Right lobe of liver (tissue), 6 donors: Measurements from ENCODE around the gene POU6F1. TPM values are rescaled to one million over a fixed set of nuclear protein-coding genes. Genes with fewer than 3 reads are reported as not detected.
"Not testable (repeated sequence)": the region's sequence is repeated elsewhere in the genome, so short reads cannot be mapped to it uniquely, and the experiment has no call there.

Source experiments
- ATAC-seq, 4 donors: fragments of 200-7000 bp; cut with Tn5 transposase; one replicate each; pipeline ENCODE4 v1.9.1; 2020; ENCODE audit warnings: mild to moderate bottlenecking in 4 of 4, moderate library complexity in 4 of 4
- DNase-seq, 3 donors: peaks; one replicate each; pipeline ENCODE4 v3.0.0-alpha.2; 2020
- H3K27ac ChIP-seq, 3 donors: fragments of 200-600 bp; one replicate each; pipeline ENCODE4 v1.8.0; 2022
- H3K27me3 ChIP-seq, 2 donors: fragments of 200-600 bp; one replicate each; pipeline ENCODE4 v1.8.0; 2022
- H3K36me3 ChIP-seq, 4 donors: fragments of 200-600 bp; sonication (generic) in 1 of 4; one replicate each; pipeline versions ENCODE4 v1.5.1 to v1.8.0; 2017 to 2022; ENCODE audit warnings: control low read depth in 1 of 4
- H3K4me1 ChIP-seq, 4 donors: fragments of 200-600 bp; sonication (generic) in 1 of 4; one replicate each; pipeline versions ENCODE4 v1.5.1 to v1.8.0; 2017 to 2022; ENCODE audit warnings: control low read depth in 1 of 4
- H3K4me3 ChIP-seq, 3 donors: fragments of 200-600 bp; one replicate each; pipeline ENCODE4 v1.8.0; 2022
- H3K9me3 ChIP-seq, 4 donors: fragments of 200-600 bp; sonication (generic) in 1 of 4; one replicate each; pipeline versions ENCODE4 v1.5.1 to v1.8.0; 2017 to 2022; ENCODE audit warnings: control low read depth in 1 of 4
- POLR2A ChIP-seq: fragments of 450-650 bp; IDR thresholded peaks from one replicate; pipeline ENCODE4 v1.6.1; 2017; ENCODE audit warnings: antibody characterized with exemption, mild to moderate bottlenecking
- WGBS: methylation state at CpG from one replicate; pipeline ENCODE4 v1.1.6; 2018; ENCODE audit warnings: low coverage, low lambda C conversion rate; ENCODE audit not compliant: insufficient coverage; ENCODE audit errors: missing lambda C conversion rate; 5-methylcytosine and 5-hydroxymethylcytosine counted together
- intact Hi-C, 2 donors: fragments of 100-400 bp; cut with DNase I; formaldehyde crosslinking; loops; one replicate each; pipeline versions ENCODE4 v1.11.2 to v1.14.1; 2022
- total RNA-seq, 6 experiments: library from RNA; depleted of rRNA in 2 of 6; stranded (reverse); fragments of >200 nt in 2 of 6; fragmentation: NEBNext Ultra II Directional in 3 of 6; extraction: Animal tissue kit (Norgen Biotek cat#: 25700) in 3 of 6; gene quantifications; one replicate each; pipeline versions ENCODE4 v1.1.0 to v1.2.4, GENCODE V29; 2016 to 2023
- TF ChIP-seq, protein P1 (sequence below), 4 donors: fragments of 200-600 bp in 3 of 4; fragments of 450-650 bp in 1 of 4; IDR thresholded peaks; one replicate each; pipeline versions ENCODE4 v1.5.1 to v1.8.0; 2016 to 2022; ENCODE audit warnings: antibody characterized with exemption in 4 of 4, mild to moderate bottlenecking in 2 of 4
- donor health status: DM: no; HTN: yes; CAD: no.
- donor health status: DM: no; HTN: no; CAD: no.
- donor health status: DM: no; HTN: no; CAD: no.
- donor health status: DM: no; HTN: yes; CAD: no.
- donor health status: DM: no; HTN: yes; CAD: no.

The POU6F1 gene
- total RNA-seq, 6 experiments from 2014 or later: 2.5 to 7.0 (median 3.6) TPM

DNA sequence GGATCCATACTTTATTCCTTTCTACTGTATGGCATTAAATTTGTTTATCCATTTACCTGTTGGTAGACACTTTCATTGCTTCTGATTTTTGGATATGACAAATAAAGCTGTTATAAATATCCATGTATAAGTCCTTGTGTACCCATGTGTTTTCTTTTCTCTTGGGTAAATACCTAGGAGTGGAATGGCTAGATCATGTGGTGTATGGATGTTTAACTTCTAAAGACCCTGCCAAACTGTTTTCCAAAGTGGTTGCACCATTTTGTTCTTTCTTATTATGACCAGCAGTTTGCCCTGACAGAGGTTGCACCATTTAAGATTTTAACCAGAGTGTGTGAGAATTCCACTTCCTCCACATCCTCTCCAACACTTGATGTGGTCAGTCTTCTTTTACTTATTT, 14.8 kb upstream of the POU6F1 start:
- DNase-seq (no peak), ATAC-seq (no peak)
- no peaks in the 10 kb centered on the region for H3K27me3 ChIP-seq
- intact Hi-C loops: no loop called here
- no peaks in the 10 kb centered on the region for H3K36me3 ChIP-seq
- H3K4me1 ChIP-seq: no peaks in the 10 kb centered on the region
- TF ChIP-seq POLR2A: no peak
- TF ChIP-seq, protein P1, sequence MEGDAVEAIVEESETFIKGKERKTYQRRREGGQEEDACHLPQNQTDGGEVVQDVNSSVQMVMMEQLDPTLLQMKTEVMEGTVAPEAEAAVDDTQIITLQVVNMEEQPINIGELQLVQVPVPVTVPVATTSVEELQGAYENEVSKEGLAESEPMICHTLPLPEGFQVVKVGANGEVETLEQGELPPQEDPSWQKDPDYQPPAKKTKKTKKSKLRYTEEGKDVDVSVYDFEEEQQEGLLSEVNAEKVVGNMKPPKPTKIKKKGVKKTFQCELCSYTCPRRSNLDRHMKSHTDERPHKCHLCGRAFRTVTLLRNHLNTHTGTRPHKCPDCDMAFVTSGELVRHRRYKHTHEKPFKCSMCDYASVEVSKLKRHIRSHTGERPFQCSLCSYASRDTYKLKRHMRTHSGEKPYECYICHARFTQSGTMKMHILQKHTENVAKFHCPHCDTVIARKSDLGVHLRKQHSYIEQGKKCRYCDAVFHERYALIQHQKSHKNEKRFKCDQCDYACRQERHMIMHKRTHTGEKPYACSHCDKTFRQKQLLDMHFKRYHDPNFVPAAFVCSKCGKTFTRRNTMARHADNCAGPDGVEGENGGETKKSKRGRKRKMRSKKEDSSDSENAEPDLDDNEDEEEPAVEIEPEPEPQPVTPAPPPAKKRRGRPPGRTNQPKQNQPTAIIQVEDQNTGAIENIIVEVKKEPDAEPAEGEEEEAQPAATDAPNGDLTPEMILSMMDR (IDR thresholded peaks at IDR 0.05): no peak
- H3K9me3 ChIP-seq: no peaks in the 10 kb centered on the region
- no peak overlapping the region for H3K27ac ChIP-seq
- H3K4me3 ChIP-seq: no peak overlapping the region

DNA sequence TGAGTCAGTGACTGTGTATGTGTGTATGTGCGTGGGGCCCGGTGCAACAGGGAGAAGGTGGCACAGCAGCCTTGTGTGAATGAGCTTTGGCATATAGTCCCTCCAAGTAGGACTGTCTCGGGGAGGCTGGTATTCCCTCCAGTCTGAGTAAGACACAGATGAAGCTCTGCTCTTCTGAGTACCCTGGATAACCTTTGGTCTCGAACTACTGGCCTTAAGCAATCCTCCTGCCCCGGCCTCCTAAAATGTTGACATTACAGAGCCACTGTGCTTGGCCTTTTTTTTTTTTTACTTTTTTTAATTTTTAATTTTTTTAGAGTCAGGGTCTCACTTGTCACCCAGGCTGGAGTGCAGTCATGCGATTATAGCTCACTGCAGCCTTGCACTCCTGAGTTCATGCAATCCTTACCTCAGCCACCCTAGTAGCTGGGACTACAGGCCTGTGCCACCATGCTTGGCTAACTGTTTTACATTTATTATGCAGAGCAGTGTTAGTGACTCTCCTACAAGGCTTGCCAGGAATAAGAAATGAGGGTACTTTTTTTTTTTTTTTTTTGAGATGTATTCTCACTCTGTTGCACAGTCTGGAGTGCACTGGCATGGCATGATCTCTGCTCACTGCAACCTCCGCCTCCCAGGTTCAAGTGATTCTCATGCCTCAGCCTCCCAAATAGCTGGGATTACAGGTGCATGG, 11.4 kb upstream of the POU6F1 start:
- Histone ChIP-seq H3K4me1 (no peaks in the 10 kb centered on the region), H3K27ac (no peak overlapping the region), H3K9me3 (no peaks in the 10 kb centered on the region), H3K4me3 (no peak overlapping the region), H3K27me3 (no peaks in the 10 kb centered on the region), H3K36me3 (no peaks in the 10 kb centered on the region)
- DNase-seq: no peak
- intact Hi-C loops: no loop called here
- TF ChIP-seq, protein P1 (IDR thresholded peaks at IDR 0.05): no peak
- no peak for TF ChIP-seq POLR2A
- 92% methylated on average over 5 of the region's 7 CpGs for WGBS
- ATAC-seq: no peak

DNA sequence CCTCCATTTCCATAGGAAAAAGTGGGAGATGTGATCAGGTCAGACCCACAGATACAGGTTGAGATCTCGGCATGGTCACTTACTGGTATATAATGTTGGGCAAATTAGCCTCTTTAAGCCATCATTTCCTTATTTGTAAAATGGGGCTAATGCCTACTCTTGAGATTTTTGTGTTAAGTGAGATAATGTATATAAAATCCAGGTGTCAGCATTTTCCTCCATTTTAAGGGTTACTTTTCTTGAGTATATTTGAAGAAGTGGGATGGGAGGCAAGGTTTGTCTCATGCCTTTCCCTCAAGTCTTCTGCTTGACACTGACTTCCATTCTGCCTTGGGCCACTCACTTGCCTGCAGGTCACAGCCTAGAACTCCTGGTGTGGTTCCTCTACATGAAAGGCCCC, 10.1 kb upstream of the POU6F1 start:
- 90% methylated on average over 1 of the region's 1 CpG for WGBS
- Histone ChIP-seq H3K4me1 (no peaks in the 10 kb centered on the region), H3K27me3 (no peaks in the 10 kb centered on the region), H3K27ac (no peak overlapping the region), H3K36me3 (no peaks in the 10 kb centered on the region), H3K9me3 (no peaks in the 10 kb centered on the region), H3K4me3 (no peak overlapping the region)
- TF ChIP-seq POLR2A: no peak
- TF ChIP-seq, protein P1 (IDR thresholded peaks at IDR 0.05): no peak
- intact Hi-C loops: no loop called here
- DNase-seq (no peak), ATAC-seq (no peak)

DNA sequence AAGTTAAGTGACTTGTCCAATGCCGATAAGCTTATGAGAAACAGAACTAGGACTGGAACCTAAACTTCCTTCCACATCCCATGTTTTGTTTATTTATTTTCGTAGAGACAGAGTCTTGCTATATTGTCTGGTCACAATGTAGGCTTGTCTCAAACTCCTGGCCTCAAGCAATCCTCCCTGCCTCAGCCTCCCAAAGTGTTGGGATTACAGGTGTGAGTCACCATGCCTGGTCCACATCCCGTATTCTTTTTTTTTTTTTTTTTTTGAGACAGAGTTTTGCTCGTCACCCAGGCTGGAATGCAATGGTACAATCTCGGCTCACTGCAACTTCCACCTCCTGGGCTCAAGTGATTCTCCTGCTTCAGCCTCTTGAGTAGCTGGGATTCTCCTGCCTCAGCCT, 9.2 kb upstream of the POU6F1 start:
- intact Hi-C loops, H3K27me3 ChIP-seq, DNase-seq, H3K36me3 ChIP-seq, ATAC-seq, H3K4me3 ChIP-seq, H3K4me1 ChIP-seq, H3K9me3 ChIP-seq, H3K27ac ChIP-seq: not testable (repeated sequence)
- WGBS: 86% methylated on average over 4 of the region's 5 CpGs

DNA sequence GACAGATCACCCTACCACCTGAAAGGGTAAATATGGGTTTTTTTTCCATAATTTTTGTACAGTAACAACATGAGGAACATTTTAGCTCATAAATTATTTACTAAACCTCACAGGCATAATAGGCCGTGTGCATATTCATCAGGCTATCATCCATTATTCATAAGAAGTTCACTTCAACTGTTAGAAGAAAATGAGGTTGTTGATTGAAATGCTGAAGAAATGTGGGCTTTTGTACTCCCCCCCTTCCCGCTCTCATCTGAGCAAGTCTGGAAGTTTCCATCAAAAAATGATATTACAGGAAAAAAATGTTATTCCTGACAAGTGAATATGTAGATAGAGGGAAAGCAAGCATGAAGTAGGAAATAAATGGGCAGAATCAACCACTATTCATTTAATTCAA, 7.9 kb upstream of the POU6F1 start:
- 96% methylated on average over 2 of the region's 2 CpGs for WGBS
- DNase-seq (no peak), ATAC-seq (no peak)
- Histone ChIP-seq H3K4me1 (no peaks in the 10 kb centered on the region), H3K27me3 (no peaks in the 10 kb centered on the region), H3K9me3 (no peaks in the 10 kb centered on the region), H3K4me3 (no peak overlapping the region), H3K36me3 (no peaks in the 10 kb centered on the region), H3K27ac (no peak overlapping the region)
- intact Hi-C loops: no loop called here
- TF ChIP-seq POLR2A: no peak
- TF ChIP-seq, protein P1 (IDR thresholded peaks at IDR 0.05): no peak
